PC-9 (cell line): Measurements from ENCODE around the gene ADPRM.

Source experiments
- EZH2 ChIP-seq: fragments of 200-600 bp; sonication (generic); IDR thresholded peaks from 2 replicates; pipeline ENCODE4 v1.8.0; 2017; ENCODE audit warnings: antibody characterized with exemption, low read depth
- TF ChIP-seq, protein P1 (sequence below): fragments of 200-600 bp; sonication (generic); conservative IDR thresholded peaks from 2 replicates; pipeline ENCODE4 v1.6.1; 2017; ENCODE audit warnings: mixed run types, antibody characterized with exemption, mild to moderate bottlenecking, moderate library complexity

GRCh38 chr17:10743316-10744009, 46.1 kb downstream of the ADPRM start:
- TF ChIP-seq, protein P1, sequence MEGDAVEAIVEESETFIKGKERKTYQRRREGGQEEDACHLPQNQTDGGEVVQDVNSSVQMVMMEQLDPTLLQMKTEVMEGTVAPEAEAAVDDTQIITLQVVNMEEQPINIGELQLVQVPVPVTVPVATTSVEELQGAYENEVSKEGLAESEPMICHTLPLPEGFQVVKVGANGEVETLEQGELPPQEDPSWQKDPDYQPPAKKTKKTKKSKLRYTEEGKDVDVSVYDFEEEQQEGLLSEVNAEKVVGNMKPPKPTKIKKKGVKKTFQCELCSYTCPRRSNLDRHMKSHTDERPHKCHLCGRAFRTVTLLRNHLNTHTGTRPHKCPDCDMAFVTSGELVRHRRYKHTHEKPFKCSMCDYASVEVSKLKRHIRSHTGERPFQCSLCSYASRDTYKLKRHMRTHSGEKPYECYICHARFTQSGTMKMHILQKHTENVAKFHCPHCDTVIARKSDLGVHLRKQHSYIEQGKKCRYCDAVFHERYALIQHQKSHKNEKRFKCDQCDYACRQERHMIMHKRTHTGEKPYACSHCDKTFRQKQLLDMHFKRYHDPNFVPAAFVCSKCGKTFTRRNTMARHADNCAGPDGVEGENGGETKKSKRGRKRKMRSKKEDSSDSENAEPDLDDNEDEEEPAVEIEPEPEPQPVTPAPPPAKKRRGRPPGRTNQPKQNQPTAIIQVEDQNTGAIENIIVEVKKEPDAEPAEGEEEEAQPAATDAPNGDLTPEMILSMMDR = no peak
- no peak for TF ChIP-seq EZH2
